Prostate gland (tissue), 2 donors: ENCODE measurements around the gene WDR26. TPM values are rescaled to one million over a fixed set of nuclear protein-coding genes. Genes with fewer than 3 reads are reported as not detected.
"Not testable (repeated sequence)": the region's sequence is repeated elsewhere in the genome, so short reads cannot be mapped to it uniquely, and the experiment has no call there.

Experiments used
- DNase-seq: peaks from one replicate; pipeline ENCODE4 v3.0.0-alpha.2; 2019; ENCODE audit warnings: low spot score
- H3K27ac ChIP-seq, 2 donors: fragments of 200-600 bp; sonication (generic); 2 replicates each; pipeline ENCODE4 v1.5.1; 2017 to 2019
- H3K27me3 ChIP-seq: fragments of 200-600 bp; sonication (generic); replicated peaks from 2 replicates; pipeline ENCODE4 v1.5.1; 2019; ENCODE audit not compliant: insufficient read depth
- H3K36me3 ChIP-seq, 2 donors: fragments of 200-600 bp; sonication (generic); 1 replicate in 1 of 2; 2 replicates in 1 of 2; pipeline versions ENCODE4 v1.5.1 to v1.8.1; 2017 to 2019
- H3K4me1 ChIP-seq: fragments of 200-600 bp; sonication (generic); replicated peaks from 2 replicates; pipeline ENCODE4 v1.5.1; 2019
- H3K4me3 ChIP-seq, 2 donors: fragments of 200-600 bp; sonication (generic); 2 replicates each; pipeline ENCODE4 v1.5.1; 2017 to 2019
- H3K9me3 ChIP-seq: fragments of 200-600 bp; sonication (generic); 2 replicates; pipeline ENCODE4 v1.5.1; 2017
- CTCF ChIP-seq, 4 experiments: fragments of 200-600 bp in 2 of 4; fragments of 450-650 bp in 2 of 4; sonication (generic) in 2 of 4; IDR thresholded peaks; 1 replicate in 3 of 4; 2 replicates in 1 of 4; pipeline ENCODE4 v1.5.1; 2016 to 2019; ENCODE audit warnings: antibody characterized with exemption in 4 of 4, mild to moderate bottlenecking in 2 of 4, moderate library complexity in 2 of 4
- POLR2A ChIP-seq: fragments of 450-650 bp; IDR thresholded peaks from one replicate; pipeline ENCODE4 v1.6.1; 2016; ENCODE audit warnings: antibody characterized with exemption, mild to moderate bottlenecking
- POLR2AphosphoS5 ChIP-seq: sonication (generic); formaldehyde crosslinking; IDR thresholded peaks from one replicate; pipeline ENCODE4 v1.6.1; 2017; ENCODE audit warnings: antibody characterized with exemption
- WGBS: methylation state at CpG from one replicate; pipeline ENCODE4 v1.1.5; 2018; 5-methylcytosine and 5-hydroxymethylcytosine counted together
- intact Hi-C: fragments of 100-400 bp; cut with DNase I; formaldehyde crosslinking; loops from one replicate; pipeline ENCODE4 v1.14.2; 2022
- total RNA-seq, 2 donors: library from RNA; depleted of rRNA; stranded (reverse); fragments of >200 nt; gene quantifications; one replicate each; pipeline ENCODE4 v1.1.0, GENCODE V29; 2016

WDR26 gene
- total RNA-seq, 2 donors from 2014 or later = 50.7 to 72.9 TPM

- intact Hi-C loops = no loop called here
Measured at GRCh38 chr1:224348137-224348536, 86.5 kb downstream of the WDR26 start.

GRCh38 chr1:224343679-224344078 is 90.9 kb downstream of the WDR26 start:
- Histone ChIP-seq H3K27me3 (no peaks in the 10 kb centered on the region), H3K9me3 (no peaks in the 10 kb centered on the region), H3K36me3 (no peaks in the 10 kb centered on the region), H3K27ac (no peak overlapping the region), H3K4me3 (no peak overlapping the region), H3K4me1 (peaks cover 2% of the 10 kb centered on the region)
- no peak for DNase-seq
- no peak for TF ChIP-seq CTCF (IDR thresholded peaks at IDR 0.05)
- no peak for TF ChIP-seq POLR2AphosphoS5
- no peak for TF ChIP-seq POLR2A
- intact Hi-C loops = no loop called here
- WGBS = 52% methylated on average over 3 of the region's 3 CpGs

More at GRCh38 chr1:224348137-224348536, 86.5 kb downstream of the WDR26 start:
- Histone ChIP-seq H3K4me3 (no peak overlapping the region), H3K27ac (no peak overlapping the region), H3K9me3 (no peaks in the 10 kb centered on the region), H3K4me1 (no peaks in the 10 kb centered on the region), H3K27me3 (no peaks in the 10 kb centered on the region), H3K36me3 (no peaks in the 10 kb centered on the region)
- DNase-seq = no peak
- TF ChIP-seq POLR2A (no peak), POLR2AphosphoS5 (no peak), CTCF (IDR thresholded peaks at IDR 0.05) (no peak)
- 66% methylated on average over 2 of the region's 2 CpGs for WGBS

GRCh38 chr1:224340453-224341384 is 93.9 kb downstream of the WDR26 start:
- 6% methylated on average over 31 of the region's 36 CpGs for WGBS
- H3K4me3 ChIP-seq = peak overlapping the region; percentile 30 to 32
- H3K9me3 ChIP-seq, H3K4me1 ChIP-seq, H3K27me3 ChIP-seq, DNase-seq, intact Hi-C loops, H3K36me3 ChIP-seq, H3K27ac ChIP-seq: not testable (repeated sequence)

- H3K9me3 ChIP-seq = no peaks in the 10 kb centered on the region
- H3K4me1 ChIP-seq = peaks cover 2% of the 10 kb centered on the region
- no peak for DNase-seq
- no peak overlapping the region for H3K4me3 ChIP-seq
- TF ChIP-seq POLR2AphosphoS5 (no peak), POLR2A (no peak), CTCF (IDR thresholded peaks at IDR 0.05) (no peak)
- H3K27ac ChIP-seq = no peak overlapping the region
- intact Hi-C loops = loop anchor here (10.0 kb wide), 1 partner anchor 155 kb away; the partner anchor contains the start of gene DEGS1
- 100% methylated on average over 1 of the region's 4 CpGs for WGBS
- H3K36me3 ChIP-seq = no peaks in the 10 kb centered on the region
- no peaks in the 10 kb centered on the region for H3K27me3 ChIP-seq
Measured at GRCh38 chr1:224339442-224340033, 95.1 kb downstream of the WDR26 start.

GRCh38 chr1:224338150-224338838 is 96.3 kb downstream of the WDR26 start:
- Histone ChIP-seq H3K27me3 (no peaks in the 10 kb centered on the region), H3K4me1 (peaks cover 2% of the 10 kb centered on the region), H3K4me3 (no peak overlapping the region), H3K27ac (no peak overlapping the region), H3K9me3 (no peaks in the 10 kb centered on the region), H3K36me3 (no peaks in the 10 kb centered on the region)
- intact Hi-C loops = loop anchor here (10.0 kb wide), 1 partner anchor 153 kb away; the partner anchor contains the start of gene DEGS1
- TF ChIP-seq POLR2A = no peak
- no peak for TF ChIP-seq CTCF (IDR thresholded peaks at IDR 0.05)
- no peak for TF ChIP-seq POLR2AphosphoS5
- DNase-seq = no peak
- 91% methylated on average over 4 of the region's 4 CpGs for WGBS
